ENCODE results near the gene DZANK1.
A peak's percentile ranks its signal among the peaks of the same experiment; 100 is the strongest.
"Not testable (repeated sequence)": the region's sequence is repeated elsewhere in the genome, so short reads cannot be mapped to it uniquely, and the experiment has no call there.

Gene DZANK1

DNA sequence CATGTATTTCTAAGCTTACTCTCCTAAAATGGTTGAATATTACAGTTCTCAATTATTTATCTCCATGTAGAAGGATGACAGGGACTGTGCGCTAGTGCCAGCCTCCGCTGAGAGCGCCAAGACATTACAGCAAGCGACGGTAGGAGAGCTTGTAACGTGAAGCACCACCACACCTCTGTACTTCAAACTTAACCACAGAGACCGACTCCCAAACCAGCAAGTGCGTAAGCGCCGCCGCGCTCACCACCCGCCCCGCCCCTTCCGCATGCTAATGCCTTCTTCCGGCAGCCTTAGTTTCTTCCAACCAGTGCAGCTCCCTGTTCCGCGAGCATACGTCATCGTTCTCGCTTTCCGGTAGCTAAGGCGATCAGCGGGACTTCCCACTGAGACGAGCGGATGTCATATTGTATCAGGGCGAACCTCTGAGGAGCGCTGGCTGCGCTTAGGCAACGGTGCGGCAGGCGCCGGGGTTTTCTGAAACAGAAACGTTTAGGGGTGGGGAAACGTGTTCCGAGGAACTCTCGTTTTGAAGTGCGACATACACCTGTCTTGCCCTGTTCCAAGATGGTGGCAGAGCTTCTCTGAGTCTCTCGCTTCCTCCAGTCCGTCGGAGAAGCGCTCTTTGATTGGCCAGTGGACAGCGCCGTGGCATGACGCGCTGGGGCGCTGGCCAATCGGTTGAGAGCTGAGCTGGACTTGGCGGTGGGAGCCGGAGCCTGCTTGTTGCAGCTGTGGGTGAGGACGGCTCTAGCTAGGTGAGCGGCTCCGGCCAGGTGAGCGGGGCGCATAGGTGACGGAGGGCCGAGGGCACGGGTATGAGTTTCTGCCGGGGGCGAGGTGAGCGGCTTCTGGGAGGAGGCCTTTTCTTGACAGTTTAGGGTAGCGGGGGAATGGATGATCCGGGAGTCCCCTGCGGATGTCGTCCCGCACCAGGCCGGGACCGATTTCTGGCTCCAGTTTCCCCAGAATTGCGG lies 40.7 kb upstream of the DZANK1 start, which contains the start of gene SEC23B:
TSS of gene SEC23B (plus strand) at position 723 of the 974 bp plus-strand sequence. CDS start 2,896 bp downstream, outside the sequence.
- no peaks in the 10 kb centered on the region for H3K36me3 ChIP-seq
- peaks cover 8% of the 10 kb centered on the region for H3K27me3 ChIP-seq
- peak within 1 kb of the TSS; percentile 78 to 79 for H3K4me3 ChIP-seq (ENCODE audit: low read depth in 1 of 2, low read length in 1 of 2)
- TF ChIP-seq, protein P1, sequence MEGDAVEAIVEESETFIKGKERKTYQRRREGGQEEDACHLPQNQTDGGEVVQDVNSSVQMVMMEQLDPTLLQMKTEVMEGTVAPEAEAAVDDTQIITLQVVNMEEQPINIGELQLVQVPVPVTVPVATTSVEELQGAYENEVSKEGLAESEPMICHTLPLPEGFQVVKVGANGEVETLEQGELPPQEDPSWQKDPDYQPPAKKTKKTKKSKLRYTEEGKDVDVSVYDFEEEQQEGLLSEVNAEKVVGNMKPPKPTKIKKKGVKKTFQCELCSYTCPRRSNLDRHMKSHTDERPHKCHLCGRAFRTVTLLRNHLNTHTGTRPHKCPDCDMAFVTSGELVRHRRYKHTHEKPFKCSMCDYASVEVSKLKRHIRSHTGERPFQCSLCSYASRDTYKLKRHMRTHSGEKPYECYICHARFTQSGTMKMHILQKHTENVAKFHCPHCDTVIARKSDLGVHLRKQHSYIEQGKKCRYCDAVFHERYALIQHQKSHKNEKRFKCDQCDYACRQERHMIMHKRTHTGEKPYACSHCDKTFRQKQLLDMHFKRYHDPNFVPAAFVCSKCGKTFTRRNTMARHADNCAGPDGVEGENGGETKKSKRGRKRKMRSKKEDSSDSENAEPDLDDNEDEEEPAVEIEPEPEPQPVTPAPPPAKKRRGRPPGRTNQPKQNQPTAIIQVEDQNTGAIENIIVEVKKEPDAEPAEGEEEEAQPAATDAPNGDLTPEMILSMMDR (IDR thresholded peaks at IDR 0.05) = peak; percentile 37
- H3K27ac ChIP-seq = peak within 1 kb of the TSS; percentile 98
- H3K4me1 ChIP-seq (ENCODE audit: control insufficient read depth in 1 of 2, insufficient read depth in 1 of 2, low read depth in 1 of 2, low read length in 1 of 2) = peaks cover 42 to 47% of the 10 kb centered on the region in 2 experiments
- no peaks in the 10 kb centered on the region for H3K9me3 ChIP-seq

GRCh38 chr20:18506744-18507143 lies 39.9 kb upstream of the DZANK1 start:
- peaks cover 8% of the 10 kb centered on the region for H3K27me3 ChIP-seq
- peak overlapping the region; percentile 78 to 79 for H3K4me3 ChIP-seq (ENCODE audit: low read depth in 1 of 2, low read length in 1 of 2)
- H3K36me3 ChIP-seq = no peaks in the 10 kb centered on the region

DNA sequence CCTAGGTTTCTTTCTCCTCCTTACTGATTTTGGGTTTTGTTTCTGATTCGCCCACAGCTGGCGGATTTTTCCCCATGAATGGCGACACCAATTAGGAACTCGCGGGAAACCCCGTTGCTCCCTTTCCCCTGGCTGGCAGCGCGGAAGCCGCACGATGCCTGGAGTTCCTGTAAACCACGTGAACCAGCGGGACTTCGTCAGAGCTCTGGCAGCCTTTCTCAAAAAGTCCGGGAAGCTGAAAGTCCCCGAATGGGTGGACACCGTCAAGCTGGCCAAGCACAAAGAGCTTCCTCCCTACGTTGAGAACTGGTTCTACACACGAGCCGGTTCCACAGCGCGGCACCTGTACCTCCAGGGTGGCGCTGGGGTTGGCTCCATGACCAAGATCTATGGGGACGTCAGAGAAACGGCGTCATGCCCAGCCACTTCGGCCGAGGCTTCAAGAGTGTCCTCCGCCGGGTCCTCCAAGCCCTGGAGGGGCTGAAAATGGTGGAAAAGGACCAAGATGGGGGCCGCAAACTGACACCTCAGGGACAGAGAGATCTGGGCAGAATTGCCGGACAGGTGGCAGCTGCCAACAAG lies 37.7 kb upstream of the DZANK1 start:
- TF ChIP-seq, protein P1 (IDR thresholded peaks at IDR 0.05) = no peak
- H3K27ac ChIP-seq = no peak overlapping the region
- H3K4me3 ChIP-seq (ENCODE audit: low read depth in 1 of 2, low read length in 1 of 2) = no peak overlapping the region
- H3K9me3 ChIP-seq = no peaks in the 10 kb centered on the region
- H3K4me1 ChIP-seq (ENCODE audit: control insufficient read depth in 1 of 2, insufficient read depth in 1 of 2, low read depth in 1 of 2, low read length in 1 of 2) = peaks cover 18 to 21% of the 10 kb centered on the region in 2 experiments
- H3K36me3 ChIP-seq = no peaks in the 10 kb centered on the region
- H3K27me3 ChIP-seq = peaks cover 8% of the 10 kb centered on the region

More at GRCh38 chr20:18506744-18507143, 39.9 kb upstream of the DZANK1 start:
- peaks cover 34 to 39% of the 10 kb centered on the region in 2 experiments for H3K4me1 ChIP-seq (ENCODE audit: control insufficient read depth in 1 of 2, insufficient read depth in 1 of 2, low read depth in 1 of 2, low read length in 1 of 2)
- H3K9me3 ChIP-seq = no peaks in the 10 kb centered on the region
- TF ChIP-seq, protein P1 (IDR thresholded peaks at IDR 0.05) = no peak
- peak overlapping the region; percentile 98 for H3K27ac ChIP-seq

DNA sequence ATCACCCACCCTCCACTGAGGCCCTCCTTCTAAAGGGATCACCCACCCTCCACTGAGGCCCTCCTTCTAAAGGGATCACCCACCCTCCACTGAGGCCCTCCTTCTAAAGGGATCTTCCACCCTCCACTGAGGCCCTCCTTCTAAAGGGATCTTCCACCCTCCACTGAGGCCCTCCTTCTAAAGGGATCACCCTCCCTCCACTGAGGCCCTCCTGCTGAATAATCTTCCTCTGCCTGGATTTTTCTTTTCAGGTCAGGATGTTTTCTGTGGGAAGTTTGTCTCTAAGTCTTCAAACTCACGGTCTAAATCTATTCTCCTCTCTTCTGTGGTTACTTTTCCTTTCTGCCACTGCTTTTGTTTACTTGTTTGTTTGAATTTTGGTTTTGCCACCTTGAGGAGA lies 34.8 kb upstream of the DZANK1 start:
- H3K27ac ChIP-seq; H3K27me3 ChIP-seq; H3K4me3 ChIP-seq (ENCODE audit: low read depth in 1 of 2, low read length in 1 of 2); H3K36me3 ChIP-seq; H3K9me3 ChIP-seq: not testable (repeated sequence)
- H3K4me1 ChIP-seq (ENCODE audit: control insufficient read depth in 1 of 2, insufficient read depth in 1 of 2, low read depth in 1 of 2, low read length in 1 of 2) = peaks cover 9 to 18% of the 10 kb centered on the region in 2 experiments

GRCh38 chr20:18497603-18498002 lies 30.8 kb upstream of the DZANK1 start:
- peak overlapping the region in 1 of 2 experiments; percentile 84 for H3K4me3 ChIP-seq (ENCODE audit: low read depth in 1 of 2, low read length in 1 of 2)
- no peaks in the 10 kb centered on the region for H3K36me3 ChIP-seq
- H3K27ac ChIP-seq = no peak overlapping the region
- TF ChIP-seq, protein P1 (IDR thresholded peaks at IDR 0.05) = no peak
- H3K9me3 ChIP-seq = no peaks in the 10 kb centered on the region
- H3K4me1 ChIP-seq (ENCODE audit: control insufficient read depth in 1 of 2, insufficient read depth in 1 of 2, low read depth in 1 of 2, low read length in 1 of 2) = peaks cover 40 to 51% of the 10 kb centered on the region in 2 experiments
- H3K27me3 ChIP-seq = no peaks in the 10 kb centered on the region

Data from neutrophil (primary cell).